Measurements from ENCODE around the gene CCNA1. TPM values are rescaled to one million over a fixed set of nuclear protein-coding genes. Genes with fewer than 3 reads are reported as not detected.

Gene CCNA1
- polyA plus RNA-seq, 1 donor (not counting 4 experiments of a cell fraction or from before 2014, with no cell fraction given) = 0.80 TPM

DNA sequence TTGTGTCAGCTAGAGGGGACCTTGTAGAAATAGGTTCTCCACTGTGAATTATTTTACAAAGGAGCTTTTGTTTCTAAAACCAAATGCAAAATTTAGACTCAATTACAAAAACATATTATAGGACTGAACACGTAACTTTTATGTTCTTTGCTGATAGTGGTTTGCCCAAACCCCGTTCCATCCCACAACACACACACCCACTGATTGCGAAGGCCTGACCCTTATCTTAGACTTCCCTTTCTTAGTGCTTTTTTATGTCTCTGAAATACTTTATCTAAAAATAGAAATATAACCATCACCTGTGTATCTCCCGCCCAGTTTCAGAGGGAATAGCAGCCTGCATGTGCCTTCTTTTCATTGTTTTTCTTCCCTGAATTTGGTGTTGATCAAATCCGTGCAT, 13.0 kb downstream of the CCNA1 start:
- Histone ChIP-seq H3K36me3 (ENCODE audit: control insufficient read depth in 2 of 2, extremely low read depth in 1 of 2, insufficient read depth in 2 of 2, low read length in 2 of 2) (no peaks in the 10 kb centered on the region), H3K4me2 (ENCODE audit: control insufficient read depth, extremely low read depth, insufficient read depth, low read depth, low read length) (no peak overlapping the region), H3K27me3 (ENCODE audit: control insufficient read depth, extremely low read depth, insufficient read depth, low read length) (no peaks in the 10 kb centered on the region), H3K9me1 (ENCODE audit: control insufficient read depth, extremely low read depth, insufficient read depth, low read length) (no peaks in the 10 kb centered on the region), H3K9ac (ENCODE audit: control insufficient read depth, extremely low read depth, insufficient read depth, low read length) (no peak overlapping the region), H2AFZ (ENCODE audit: control insufficient read depth, low read length) (no peak overlapping the region), H3K9me3 (ENCODE audit: control insufficient read depth, low read depth, low read length) (no peaks in the 10 kb centered on the region), H3K4me1 (ENCODE audit: control insufficient read depth, extremely low read depth, insufficient read depth, low read length) (no peaks in the 10 kb centered on the region), H3K79me2 (ENCODE audit: control insufficient read depth, insufficient read depth, low read length) (no peaks in the 10 kb centered on the region), H3K27ac (ENCODE audit: control insufficient read depth, insufficient read depth, low read length) (no peak overlapping the region), H4K20me1 (ENCODE audit: control insufficient read depth, extremely low read depth, insufficient read depth, low read length) (no peaks in the 10 kb centered on the region), H3K4me3 (ENCODE audit: control insufficient read depth in 2 of 3, extremely low read depth in 1 of 3, insufficient read depth in 2 of 3, low read depth in 1 of 3, low read length in 3 of 3) (no peak overlapping the region)
- FAIRE-seq (no peak), DNase-seq (ENCODE audit: low read depth, low spot score) (no peak)
- no peak for TF ChIP-seq CTCF (optimal IDR thresholded peaks at IDR 0.05 in 1 of 3, IDR thresholded peaks at IDR 0.05 in 1 of 3, conservative IDR thresholded peaks at IDR 0.05 in 1 of 3; ENCODE audit: extremely low read depth in 1 of 3, insufficient read depth in 2 of 3, low read length in 3 of 3)
- TF ChIP-seq EZH2 (IDR thresholded peaks at IDR 0.05; ENCODE audit: low read length) = no peak
- dilution Hi-C loops (cut with MboI; ENCODE audit: extremely low pct_ligation_motif_present, low sequenced_read_pairs) = no loop called here

DNA sequence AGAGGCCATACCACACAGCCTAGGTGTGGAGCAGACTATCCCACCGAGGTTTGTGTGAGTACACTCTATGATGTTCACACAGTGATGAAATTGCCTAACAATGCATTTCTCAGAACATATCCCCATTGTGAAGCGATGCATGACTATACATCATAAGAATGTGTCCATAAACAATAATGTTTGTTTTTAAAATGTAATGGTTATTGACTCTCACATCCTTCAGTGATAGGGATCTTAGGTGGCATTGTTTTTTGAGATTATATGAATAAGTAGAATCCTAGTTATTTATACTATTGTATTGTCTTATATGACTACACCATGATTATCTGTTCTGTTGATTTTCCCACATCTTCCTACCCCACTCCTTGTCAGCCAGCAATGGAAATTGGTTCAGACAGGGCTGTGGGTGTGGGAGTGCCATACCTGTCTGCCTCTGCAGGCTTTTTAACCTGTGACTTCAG, 13.6 kb downstream of the CCNA1 start:
- FAIRE-seq = no peak

More for the DNA sequence above, 13.6 kb downstream of the CCNA1 start:
- H3K27ac ChIP-seq (ENCODE audit: control insufficient read depth, insufficient read depth, low read length) = no peak overlapping the region
- no peak for DNase-seq (ENCODE audit: low read depth, low spot score)
- H4K20me1 ChIP-seq (ENCODE audit: control insufficient read depth, extremely low read depth, insufficient read depth, low read length) = no peaks in the 10 kb centered on the region
- H3K9ac ChIP-seq (ENCODE audit: control insufficient read depth, extremely low read depth, insufficient read depth, low read length) = no peak overlapping the region
- no peak for TF ChIP-seq EZH2 (IDR thresholded peaks at IDR 0.05; ENCODE audit: low read length)
- no peak for TF ChIP-seq CTCF (optimal IDR thresholded peaks at IDR 0.05 in 1 of 3, IDR thresholded peaks at IDR 0.05 in 1 of 3, conservative IDR thresholded peaks at IDR 0.05 in 1 of 3; ENCODE audit: extremely low read depth in 1 of 3, insufficient read depth in 2 of 3, low read length in 3 of 3)
- H3K79me2 ChIP-seq (ENCODE audit: control insufficient read depth, insufficient read depth, low read length) = no peaks in the 10 kb centered on the region
- no peaks in the 10 kb centered on the region for H3K9me1 ChIP-seq (ENCODE audit: control insufficient read depth, extremely low read depth, insufficient read depth, low read length)
- no peaks in the 10 kb centered on the region for H3K4me1 ChIP-seq (ENCODE audit: control insufficient read depth, extremely low read depth, insufficient read depth, low read length)
- H3K36me3 ChIP-seq (ENCODE audit: control insufficient read depth in 2 of 2, extremely low read depth in 1 of 2, insufficient read depth in 2 of 2, low read length in 2 of 2) = no peaks in the 10 kb centered on the region
- no peak overlapping the region for H2AFZ ChIP-seq (ENCODE audit: control insufficient read depth, low read length)
- H3K4me2 ChIP-seq (ENCODE audit: control insufficient read depth, extremely low read depth, insufficient read depth, low read depth, low read length) = no peak overlapping the region
- dilution Hi-C loops (cut with MboI; ENCODE audit: extremely low pct_ligation_motif_present, low sequenced_read_pairs) = no loop called here
- no peaks in the 10 kb centered on the region for H3K9me3 ChIP-seq (ENCODE audit: control insufficient read depth, low read depth, low read length)
- peaks cover 3% of the 10 kb centered on the region for H3K27me3 ChIP-seq (ENCODE audit: control insufficient read depth, extremely low read depth, insufficient read depth, low read length)
- no peak overlapping the region for H3K4me3 ChIP-seq (ENCODE audit: control insufficient read depth in 2 of 3, extremely low read depth in 1 of 3, insufficient read depth in 2 of 3, low read depth in 1 of 3, low read length in 3 of 3)

Measured in keratinocyte (primary cell).